HepG2 (cell line): ENCODE results near the gene FBN3. TPM values are rescaled to one million over a fixed set of nuclear protein-coding genes. Genes with fewer than 3 reads are reported as not detected.

Experiments
- ATAC-seq: fragments of 200-7000 bp; cut with Tn5 transposase; 3 replicates; pipeline ENCODE4 v1.9.1; 2020; ENCODE audit warnings: mild to moderate bottlenecking, moderate library complexity
- BruUV-seq: library from RNA; stranded (reverse); fragments of 400-500 nt; replicated peaks from 2 replicates; lab custom pipeline; 2021; lab: Mats Ljungman, UMichigan
- CTCF ChIA-PET: fragments of 300-600 bp; formaldehyde crosslinking; extraction: SDS; loops from one replicate; lab custom pipeline; 2021; ENCODE audit warnings: low total read pairs, inconsistent platforms, low intra/inter-chr PET ratio; lab: Yijun Ruan, JAX
- POLR2A ChIA-PET: fragments of 350-600 bp; sonication (Branson Sonifier 250); formaldehyde crosslinking; loops from one replicate; lab custom pipeline; 2020; ENCODE audit warnings: antibody characterized with exemption, inconsistent platforms; lab: Yijun Ruan, JAX
- DNase-seq: peaks from one replicate; pipeline ENCODE4 v3.0.0-alpha.2; 2015; ENCODE audit warnings: low spot score
- FAIRE-seq: peaks from 3 replicates; lab custom pipeline; 2011; peaks lifted over from hg19 to GRCh38; lab: Jason Lieb, UNC
- H2AFZ ChIP-seq: one replicate; pipeline ENCODE4 v1.6.1; 2011; ENCODE audit warnings: low read length, inconsistent platforms
- H3K27ac ChIP-seq: fragments of 300-600 bp; 3 replicates; pipeline ENCODE4 v1.8.0; 2011; ENCODE audit warnings: mixed run types, mild to moderate bottlenecking, mixed read lengths, low read length, inconsistent platforms; ENCODE audit not compliant: insufficient read depth; ENCODE audit errors: extremely low read length
- H3K27me3 ChIP-seq, 2 experiments: fragments of 200-600 bp in 1 of 2; 2 replicates in 1 of 2; 3 replicates in 1 of 2; pipeline versions ENCODE4 v1.6.0 to v1.8.0; 2011; ENCODE audit warnings: low read length in 2 of 2, mild to moderate bottlenecking in 2 of 2, moderate library complexity in 2 of 2, inconsistent platforms in 1 of 2; ENCODE audit not compliant: insufficient read depth in 2 of 2, control insufficient read depth in 1 of 2
- H3K36me3 ChIP-seq, 2 experiments: fragments of 200-600 bp in 1 of 2; replicated peaks in 1 of 2; 2 replicates in 1 of 2; 3 replicates in 1 of 2; pipeline versions ENCODE4 v1.5.1 to v1.8.0; 2011; ENCODE audit warnings: low read length in 2 of 2, inconsistent platforms in 1 of 2; ENCODE audit not compliant: insufficient read depth in 2 of 2, control insufficient read depth in 1 of 2
- H3K4me1 ChIP-seq: 2 replicates; pipeline ENCODE4 v1.5.1; 2012; ENCODE audit warnings: low read length, inconsistent platforms; ENCODE audit not compliant: insufficient read depth
- H3K4me2 ChIP-seq: 2 replicates; pipeline ENCODE4 v1.6.0; 2011; ENCODE audit warnings: low read depth, low read length, inconsistent platforms
- H3K4me3 ChIP-seq, 3 experiments: fragments of 200-600 bp in 1 of 3; sonication (generic), shearing (Covaris generic) in 1 of 3; replicated peaks in 1 of 3; 2 replicates each; pipeline ENCODE4 v1.5.1; 2011 to 2016; ENCODE audit warnings: low read length in 3 of 3, inconsistent platforms in 2 of 3, low read depth in 2 of 3, mild to moderate bottlenecking in 2 of 3, control low read depth in 1 of 3, mixed read lengths in 1 of 3; ENCODE audit not compliant: insufficient read depth in 1 of 3
- H3K79me2 ChIP-seq: one replicate; pipeline ENCODE4 v1.6.1; 2011; ENCODE audit warnings: low read length, inconsistent platforms; ENCODE audit not compliant: insufficient read depth
- H3K9ac ChIP-seq: 2 replicates; pipeline ENCODE4 v1.6.0; 2011; ENCODE audit warnings: mild to moderate bottlenecking, low read depth, low read length, inconsistent platforms; ENCODE audit not compliant: insufficient read depth
- H3K9me3 ChIP-seq: 2 replicates; pipeline ENCODE4 v1.5.1; 2012; ENCODE audit warnings: mild to moderate bottlenecking, low read length
- H4K20me1 ChIP-seq: 2 replicates; pipeline ENCODE4 v1.6.0; 2011; ENCODE audit warnings: inconsistent platforms, mild to moderate bottlenecking, low read length, moderate library complexity; ENCODE audit not compliant: insufficient read depth
- ATRX ChIP-seq: sonication (generic); formaldehyde crosslinking; IDR thresholded peaks from 2 replicates; pipeline ENCODE4 v1.4.0; 2020; ENCODE audit warnings: missing genetic modification reagents, borderline replicate concordance
- BCLAF1 ChIP-seq: fragments of 450-650 bp; IDR thresholded peaks from 2 replicates; pipeline ENCODE4 v1.6.1; 2017; ENCODE audit warnings: mild to moderate bottlenecking
- ELF4 ChIP-seq: sonication (generic); formaldehyde crosslinking; IDR thresholded peaks from 2 replicates; pipeline ENCODE4 v1.5.0; 2020; ENCODE audit warnings: missing genetic modification reagents, mild to moderate bottlenecking, moderate library complexity, borderline replicate concordance
- GATAD1 ChIP-seq: IDR thresholded peaks from 2 replicates; pipeline ENCODE4 v1.6.1; 2016; ENCODE audit warnings: missing genetic modification reagents, missing compliant biosample characterization
- GPN1 ChIP-seq: sonication (generic); formaldehyde crosslinking; IDR thresholded peaks from 2 replicates; pipeline ENCODE4 v1.5.1; 2020; ENCODE audit warnings: missing genetic modification reagents, borderline replicate concordance
- HOXA9 ChIP-seq: sonication (generic); formaldehyde crosslinking; IDR thresholded peaks from 2 replicates; pipeline ENCODE4 v1.8.1; 2022; ENCODE audit warnings: missing genetic modification reagents, mild to moderate bottlenecking, moderate library complexity, borderline replicate concordance
- JUNB ChIP-seq: sonication (generic); formaldehyde crosslinking; IDR thresholded peaks from 2 replicates; pipeline ENCODE4 v1.8.0; 2022; ENCODE audit warnings: missing genetic modification reagents, mild to moderate bottlenecking, borderline replicate concordance
- JUND ChIP-seq: sonication (generic); formaldehyde crosslinking; IDR thresholded peaks from 2 replicates; pipeline ENCODE4 v1.8.0; 2022; ENCODE audit warnings: mild to moderate bottlenecking, missing genetic modification reagents
- KAT2B ChIP-seq: fragments of 150-350 bp; IDR thresholded peaks from 2 replicates; pipeline ENCODE4 v1.6.1; 2014; ENCODE audit warnings: low read depth, low read length, borderline replicate concordance
- SMARCE1 ChIP-seq: fragments of 450-650 bp; IDR thresholded peaks from 2 replicates; pipeline ENCODE4 v1.6.1; 2017; ENCODE audit warnings: borderline replicate concordance
- ZNF367 ChIP-seq: sonication (generic); formaldehyde crosslinking; IDR thresholded peaks from 2 replicates; pipeline ENCODE4 v1.4.0; 2020; ENCODE audit warnings: missing genetic modification reagents, borderline replicate concordance
- ZNF737 ChIP-seq: sonication (generic); formaldehyde crosslinking; IDR thresholded peaks from 2 replicates; pipeline ENCODE4 v1.5.0; 2020; ENCODE audit warnings: missing genetic modification reagents, mild to moderate bottlenecking, borderline replicate concordance
- WGBS: methylation state at CpG from one replicate; pipeline ENCODE4 v1.1.6; 2017; ENCODE audit warnings: low lambda C conversion rate; 5-methylcytosine and 5-hydroxymethylcytosine counted together
- in situ Hi-C: cut with HindIII; loops from 2 replicates; pipeline ENCODE4 v1.10.0; 2017; ENCODE audit warnings: low pct_unique_long_range_greater_than_20kb; ENCODE audit not compliant: extremely low pct_ligation_motif_present
- intact Hi-C: fragments of 100-400 bp; cut with micrococcal nuclease; formaldehyde crosslinking; loops from one replicate; pipeline ENCODE4 v1.10.0; 2022; ENCODE audit not compliant: unreplicated experiment
- polyA plus RNA-seq, 8 experiments: library from polyadenylated mRNA; depleted of rRNA in 3 of 8; stranded (reverse) in 7 of 8; unstranded in 1 of 8; fragments of >200 nt; fragmentation: Illumina TruSeq in 4 of 8; extraction: Trizol in 4 of 8; gene quantifications; 2 replicates each; pipeline versions ENCODE4 v1.2.1 to v1.2.3, GENCODE V29; 2011 to 2016; ENCODE audit warnings: low read depth in 4 of 8, missing spikeins in 1 of 8, mixed read lengths in 1 of 8; ENCODE audit not compliant: insufficient read depth in 1 of 8
- total RNA-seq, 5 experiments: library from RNA; depleted of rRNA; stranded (reverse); fragments of >200 nt; fragmentation: Illumina TruSeq; extraction: Trizol; gene quantifications; 2 replicates each; pipeline ENCODE4 v1.2.3, GENCODE V29; 2016; ENCODE audit warnings: low read depth in 1 of 5

Gene FBN3
- total and polyA plus RNA-seq, 2 of the 13 experiments (the other 11 are each of a cell fraction or from before 2014, with no cell fraction given), result 0.20 to 1.3 TPM

GRCh38 chr19:8097681-8098567, 51.5 kb downstream of the FBN3 start:
- no peak overlapping the region for H3K9ac ChIP-seq
- no peak overlapping the region for H2AFZ ChIP-seq
- H3K79me2 ChIP-seq, result no peaks in the 10 kb centered on the region
- no peaks in the 10 kb centered on the region for H3K36me3 ChIP-seq
- 54% methylated on average over 5 of the region's 5 CpGs for WGBS
- CTCF ChIA-PET, result no interaction called here
- TF ChIP-seq JUND (CRISPR knock-in tag), result no peak
- TF ChIP-seq KAT2B, result peak; percentile 50; the same call in 1 of the 2 replicates
- TF ChIP-seq, all 625 proteins: peak for 1
- Histone ChIP-seq H3K9me3 (peaks cover 13% of the 10 kb centered on the region), H3K27ac (no peak overlapping the region), H3K4me3 (no peak overlapping the region), H3K4me2 (no peak overlapping the region), H3K27me3 (no peaks in the 10 kb centered on the region), H3K4me1 (no peaks in the 10 kb centered on the region), H4K20me1 (no peaks in the 10 kb centered on the region)
- in situ Hi-C loops, result no loop called here
- intact Hi-C loops, result no loop called here
- POLR2A ChIA-PET, result no interaction called here
- ATAC-seq (no peak), FAIRE-seq (no peak), DNase-seq (no peak)
- BruUV-seq, result no TSS peak

- in situ Hi-C loops, result no loop called here
- CTCF ChIA-PET, result no interaction called here
- no peaks in the 10 kb centered on the region for H4K20me1 ChIP-seq
- TF ChIP-seq GPN1 (CRISPR knock-in tag) (no peak), ZNF737 (no peak), BCLAF1 (no peak), JUNB (CRISPR knock-in tag) (no peak), ELF4 (CRISPR knock-in tag) (no peak), HOXA9 (CRISPR knock-in tag) (no peak), GATAD1 (CRISPR knock-in tag) (no peak), ATRX (CRISPR knock-in tag) (no peak), SMARCE1 (no peak), ZNF367 (CRISPR knock-in tag) (no peak)
- TF ChIP-seq, all 625 proteins: peak for 0
- H3K79me2 ChIP-seq, result no peaks in the 10 kb centered on the region
- H3K9me3 ChIP-seq, result peaks cover 13% of the 10 kb centered on the region
- no peak overlapping the region for H3K9ac ChIP-seq
- POLR2A ChIA-PET, result no interaction called here
- intact Hi-C loops, result no loop called here
- H3K27ac ChIP-seq, result no peak overlapping the region
- H3K36me3 ChIP-seq, result no peaks in the 10 kb centered on the region
- FAIRE-seq (no peak), DNase-seq (no peak), ATAC-seq (no peak)
- H3K27me3 ChIP-seq, result no peaks in the 10 kb centered on the region
- H3K4me2 ChIP-seq, result no peak overlapping the region
- WGBS, result 73% methylated on average over 9 of the region's 10 CpGs
- H2AFZ ChIP-seq, result no peak overlapping the region
- BruUV-seq, result no TSS peak
- H3K4me1 ChIP-seq, result peaks cover 2% of the 10 kb centered on the region
- H3K4me3 ChIP-seq, result no peak overlapping the region
Measured at GRCh38 chr19:8097198-8097597, 52.2 kb downstream of the FBN3 start.
